ENCODE measurements around the gene SLC10A7. TPM values are rescaled to one million over a fixed set of nuclear protein-coding genes. Genes with fewer than 3 reads are reported as not detected.

SLC10A7 gene
- total and polyA plus RNA-seq, 2 of the 13 experiments (the other 11 are each of a cell fraction or from before 2014, with no cell fraction given), result 18.5 to 18.8 TPM

DNA sequence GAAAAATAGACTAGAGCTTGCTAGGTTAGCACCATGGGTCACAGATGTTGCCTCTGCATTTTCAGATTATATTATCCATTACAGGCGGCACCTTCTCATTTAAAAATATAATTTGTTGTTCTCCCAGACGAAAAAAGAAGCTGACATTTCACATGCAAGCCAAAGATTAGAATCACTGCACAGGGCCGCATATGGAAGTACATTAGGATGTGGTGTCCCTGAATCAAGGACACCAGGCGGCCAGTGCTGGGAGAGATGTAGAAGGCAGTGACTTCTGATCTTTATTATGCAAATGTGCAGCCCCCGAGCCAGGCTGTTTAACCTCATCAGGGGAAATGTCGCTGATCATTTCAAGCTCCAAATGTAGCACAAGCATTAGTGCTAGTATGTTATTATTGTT, 284.6 kb downstream of the SLC10A7 start (continued):
- TF ChIP-seq, protein P1, sequence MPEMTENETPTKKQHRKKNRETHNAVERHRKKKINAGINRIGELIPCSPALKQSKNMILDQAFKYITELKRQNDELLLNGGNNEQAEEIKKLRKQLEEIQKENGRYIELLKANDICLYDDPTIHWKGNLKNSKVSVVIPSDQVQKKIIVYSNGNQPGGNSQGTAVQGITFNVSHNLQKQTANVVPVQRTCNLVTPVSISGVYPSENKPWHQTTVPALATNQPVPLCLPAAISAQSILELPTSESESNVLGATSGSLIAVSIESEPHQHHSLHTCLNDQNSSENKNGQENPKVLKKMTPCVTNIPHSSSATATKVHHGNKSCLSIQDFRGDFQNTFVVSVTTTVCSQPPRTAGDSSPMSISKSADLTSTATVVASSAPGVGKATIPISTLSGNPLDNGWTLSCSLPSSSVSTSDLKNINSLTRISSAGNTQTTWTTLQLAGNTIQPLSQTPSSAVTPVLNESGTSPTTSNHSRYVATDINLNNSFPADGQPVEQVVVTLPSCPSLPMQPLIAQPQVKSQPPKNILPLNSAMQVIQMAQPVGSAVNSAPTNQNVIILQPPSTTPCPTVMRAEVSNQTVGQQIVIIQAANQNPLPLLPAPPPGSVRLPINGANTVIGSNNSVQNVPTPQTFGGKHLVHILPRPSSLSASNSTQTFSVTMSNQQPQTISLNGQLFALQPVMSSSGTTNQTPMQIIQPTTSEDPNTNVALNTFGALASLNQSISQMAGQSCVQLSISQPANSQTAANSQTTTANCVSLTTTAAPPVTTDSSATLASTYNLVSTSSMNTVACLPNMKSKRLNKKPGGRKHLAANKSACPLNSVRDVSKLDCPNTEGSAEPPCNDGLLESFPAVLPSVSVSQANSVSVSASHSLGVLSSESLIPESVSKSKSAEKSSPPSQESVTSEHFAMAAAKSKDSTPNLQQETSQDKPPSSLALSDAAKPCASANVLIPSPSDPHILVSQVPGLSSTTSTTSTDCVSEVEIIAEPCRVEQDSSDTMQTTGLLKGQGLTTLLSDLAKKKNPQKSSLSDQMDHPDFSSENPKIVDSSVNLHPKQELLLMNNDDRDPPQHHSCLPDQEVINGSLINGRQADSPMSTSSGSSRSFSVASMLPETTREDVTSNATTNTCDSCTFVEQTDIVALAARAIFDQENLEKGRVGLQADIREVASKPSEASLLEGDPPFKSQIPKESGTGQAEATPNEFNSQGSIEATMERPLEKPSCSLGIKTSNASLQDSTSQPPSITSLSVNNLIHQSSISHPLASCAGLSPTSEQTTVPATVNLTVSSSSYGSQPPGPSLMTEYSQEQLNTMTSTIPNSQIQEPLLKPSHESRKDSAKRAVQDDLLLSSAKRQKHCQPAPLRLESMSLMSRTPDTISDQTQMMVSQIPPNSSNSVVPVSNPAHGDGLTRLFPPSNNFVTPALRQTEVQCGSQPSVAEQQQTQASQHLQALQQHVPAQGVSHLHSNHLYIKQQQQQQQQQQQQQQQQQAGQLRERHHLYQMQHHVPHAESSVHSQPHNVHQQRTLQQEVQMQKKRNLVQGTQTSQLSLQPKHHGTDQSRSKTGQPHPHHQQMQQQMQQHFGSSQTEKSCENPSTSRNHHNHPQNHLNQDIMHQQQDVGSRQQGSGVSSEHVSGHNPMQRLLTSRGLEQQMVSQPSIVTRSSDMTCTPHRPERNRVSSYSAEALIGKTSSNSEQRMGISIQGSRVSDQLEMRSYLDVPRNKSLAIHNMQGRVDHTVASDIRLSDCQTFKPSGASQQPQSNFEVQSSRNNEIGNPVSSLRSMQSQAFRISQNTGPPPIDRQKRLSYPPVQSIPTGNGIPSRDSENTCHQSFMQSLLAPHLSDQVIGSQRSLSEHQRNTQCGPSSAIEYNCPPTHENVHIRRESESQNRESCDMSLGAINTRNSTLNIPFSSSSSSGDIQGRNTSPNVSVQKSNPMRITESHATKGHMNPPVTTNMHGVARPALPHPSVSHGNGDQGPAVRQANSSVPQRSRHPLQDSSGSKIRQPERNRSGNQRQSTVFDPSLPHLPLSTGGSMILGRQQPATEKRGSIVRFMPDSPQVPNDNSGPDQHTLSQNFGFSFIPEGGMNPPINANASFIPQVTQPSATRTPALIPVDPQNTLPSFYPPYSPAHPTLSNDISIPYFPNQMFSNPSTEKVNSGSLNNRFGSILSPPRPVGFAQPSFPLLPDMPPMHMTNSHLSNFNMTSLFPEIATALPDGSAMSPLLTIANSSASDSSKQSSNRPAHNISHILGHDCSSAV (CRISPR knock-in tag; IDR thresholded peaks at IDR 0.05; ENCODE audit: borderline replicate concordance), result no peak
- TF ChIP-seq ZNF367 (CRISPR knock-in tag; IDR thresholded peaks at IDR 0.05; ENCODE audit: borderline replicate concordance) (no peak), EP300 (IDR thresholded peaks at IDR 0.05; ENCODE audit: low read depth in 2 of 2, low read length in 2 of 2) (no peak), EP300 (CRISPR knock-in tag; IDR thresholded peaks at IDR 0.05; ENCODE audit: borderline replicate concordance) (no peak), ZSCAN12 (CRISPR knock-in tag; IDR thresholded peaks at IDR 0.05) (no peak), ZBTB7B (CRISPR knock-in tag; IDR thresholded peaks at IDR 0.05) (no peak), NFATC3 (CRISPR knock-in tag; IDR thresholded peaks at IDR 0.05) (no peak), ZNF883 (CRISPR knock-in tag; IDR thresholded peaks at IDR 0.05; ENCODE audit: not compliant biosample characterization) (no peak), KAT7 (CRISPR knock-in tag; IDR thresholded peaks at IDR 0.05; ENCODE audit: borderline replicate concordance) (no peak), SALL1 (CRISPR knock-in tag; IDR thresholded peaks at IDR 0.05) (no peak)
- TF ChIP-seq, protein P2, sequence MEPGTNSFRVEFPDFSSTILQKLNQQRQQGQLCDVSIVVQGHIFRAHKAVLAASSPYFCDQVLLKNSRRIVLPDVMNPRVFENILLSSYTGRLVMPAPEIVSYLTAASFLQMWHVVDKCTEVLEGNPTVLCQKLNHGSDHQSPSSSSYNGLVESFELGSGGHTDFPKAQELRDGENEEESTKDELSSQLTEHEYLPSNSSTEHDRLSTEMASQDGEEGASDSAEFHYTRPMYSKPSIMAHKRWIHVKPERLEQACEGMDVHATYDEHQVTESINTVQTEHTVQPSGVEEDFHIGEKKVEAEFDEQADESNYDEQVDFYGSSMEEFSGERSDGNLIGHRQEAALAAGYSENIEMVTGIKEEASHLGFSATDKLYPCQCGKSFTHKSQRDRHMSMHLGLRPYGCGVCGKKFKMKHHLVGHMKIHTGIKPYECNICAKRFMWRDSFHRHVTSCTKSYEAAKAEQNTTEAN (CRISPR knock-in tag; conservative IDR thresholded peaks at IDR 0.05), result no peak
- TF ChIP-seq, protein P3, sequence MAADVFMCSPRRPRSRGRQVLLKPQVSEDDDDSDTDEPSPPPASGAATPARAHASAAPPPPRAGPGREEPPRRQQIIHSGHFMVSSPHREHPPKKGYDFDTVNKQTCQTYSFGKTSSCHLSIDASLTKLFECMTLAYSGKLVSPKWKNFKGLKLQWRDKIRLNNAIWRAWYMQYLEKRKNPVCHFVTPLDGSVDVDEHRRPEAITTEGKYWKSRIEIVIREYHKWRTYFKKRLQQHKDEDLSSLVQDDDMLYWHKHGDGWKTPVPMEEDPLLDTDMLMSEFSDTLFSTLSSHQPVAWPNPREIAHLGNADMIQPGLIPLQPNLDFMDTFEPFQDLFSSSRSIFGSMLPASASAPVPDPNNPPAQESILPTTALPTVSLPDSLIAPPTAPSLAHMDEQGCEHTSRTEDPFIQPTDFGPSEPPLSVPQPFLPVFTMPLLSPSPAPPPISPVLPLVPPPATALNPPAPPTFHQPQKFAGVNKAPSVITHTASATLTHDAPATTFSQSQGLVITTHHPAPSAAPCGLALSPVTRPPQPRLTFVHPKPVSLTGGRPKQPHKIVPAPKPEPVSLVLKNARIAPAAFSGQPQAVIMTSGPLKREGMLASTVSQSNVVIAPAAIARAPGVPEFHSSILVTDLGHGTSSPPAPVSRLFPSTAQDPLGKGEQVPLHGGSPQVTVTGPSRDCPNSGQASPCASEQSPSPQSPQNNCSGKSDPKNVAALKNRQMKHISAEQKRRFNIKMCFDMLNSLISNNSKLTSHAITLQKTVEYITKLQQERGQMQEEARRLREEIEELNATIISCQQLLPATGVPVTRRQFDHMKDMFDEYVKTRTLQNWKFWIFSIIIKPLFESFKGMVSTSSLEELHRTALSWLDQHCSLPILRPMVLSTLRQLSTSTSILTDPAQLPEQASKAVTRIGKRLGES (CRISPR knock-in tag; IDR thresholded peaks at IDR 0.05; ENCODE audit: borderline replicate concordance), result no peak

All from HepG2 (cell line).